ENCODE measurements around the gene FRZB. TPM values are rescaled to one million over a fixed set of nuclear protein-coding genes. Genes with fewer than 3 reads are reported as not detected.

The FRZB gene
- total RNA-seq, 1 donor from 2014 or later, result 90.8 TPM

- TF ChIP-seq CTCF (IDR thresholded peaks at IDR 0.05; ENCODE audit: unreplicated experiment), result no peak
- Mint-ChIP-seq H3K4me1 (ENCODE audit: unreplicated experiment) (peaks cover 22% of the 10 kb centered on the region), H3K36me3 (ENCODE audit: low read depth, unreplicated experiment) (peaks cover 14% of the 10 kb centered on the region), H3K27ac (ENCODE audit: unreplicated experiment) (no peak overlapping the region), H3K9me3 (ENCODE audit: unreplicated experiment) (no peaks in the 10 kb centered on the region), H3K4me3 (ENCODE audit: unreplicated experiment) (no peak overlapping the region), H3K27me3 (ENCODE audit: unreplicated experiment) (no peaks in the 10 kb centered on the region)
- no peak for DNase-seq (ENCODE audit: low spot score)
Observed at GRCh38 chr2:182858671-182859070, 7.8 kb downstream of the FRZB start.

- Mint-ChIP-seq H3K4me3 (ENCODE audit: unreplicated experiment) (no peak overlapping the region), H3K9me3 (ENCODE audit: unreplicated experiment) (no peaks in the 10 kb centered on the region), H3K27me3 (ENCODE audit: unreplicated experiment) (no peaks in the 10 kb centered on the region), H3K27ac (ENCODE audit: unreplicated experiment) (no peak overlapping the region), H3K36me3 (ENCODE audit: low read depth, unreplicated experiment) (peaks cover 14% of the 10 kb centered on the region), H3K4me1 (ENCODE audit: unreplicated experiment) (peaks cover 16% of the 10 kb centered on the region)
- TF ChIP-seq CTCF (IDR thresholded peaks at IDR 0.05; ENCODE audit: unreplicated experiment), result no peak
- DNase-seq (ENCODE audit: low spot score), result no peak
Observed at GRCh38 chr2:182855376-182855775, 11.1 kb downstream of the FRZB start.

GRCh38 chr2:182854375-182855105 is 11.9 kb downstream of the FRZB start:
- H3K27ac Mint-ChIP-seq (ENCODE audit: unreplicated experiment), result no peak overlapping the region
- DNase-seq (ENCODE audit: low spot score), result no peak
- peaks cover 17% of the 10 kb centered on the region for H3K4me1 Mint-ChIP-seq (ENCODE audit: unreplicated experiment)
- no peak overlapping the region for H3K4me3 Mint-ChIP-seq (ENCODE audit: unreplicated experiment)
- H3K27me3 Mint-ChIP-seq (ENCODE audit: unreplicated experiment), result no peaks in the 10 kb centered on the region
- no peak for TF ChIP-seq CTCF (IDR thresholded peaks at IDR 0.05; ENCODE audit: unreplicated experiment)
- no peaks in the 10 kb centered on the region for H3K9me3 Mint-ChIP-seq (ENCODE audit: unreplicated experiment)
- H3K36me3 Mint-ChIP-seq (ENCODE audit: low read depth, unreplicated experiment), result peaks cover 14% of the 10 kb centered on the region

- DNase-seq (ENCODE audit: low spot score), result no peak
- Mint-ChIP-seq H3K27ac (ENCODE audit: unreplicated experiment) (no peak overlapping the region), H3K4me1 (ENCODE audit: unreplicated experiment) (peaks cover 17% of the 10 kb centered on the region), H3K9me3 (ENCODE audit: unreplicated experiment) (no peaks in the 10 kb centered on the region), H3K36me3 (ENCODE audit: low read depth, unreplicated experiment) (peaks cover 15% of the 10 kb centered on the region), H3K27me3 (ENCODE audit: unreplicated experiment) (no peaks in the 10 kb centered on the region), H3K4me3 (ENCODE audit: unreplicated experiment) (no peak overlapping the region)
- TF ChIP-seq CTCF (IDR thresholded peaks at IDR 0.05; ENCODE audit: unreplicated experiment), result no peak
Observed at GRCh38 chr2:182852801-182853200, 13.6 kb downstream of the FRZB start.

GRCh38 chr2:182852090-182852489 is 14.3 kb downstream of the FRZB start:
- TF ChIP-seq CTCF (IDR thresholded peaks at IDR 0.05; ENCODE audit: unreplicated experiment), result no peak
- no peak overlapping the region for H3K27ac Mint-ChIP-seq (ENCODE audit: unreplicated experiment)
- H3K36me3 Mint-ChIP-seq (ENCODE audit: low read depth, unreplicated experiment), result peaks cover 11% of the 10 kb centered on the region
- no peak overlapping the region for H3K4me3 Mint-ChIP-seq (ENCODE audit: unreplicated experiment)
- H3K9me3 Mint-ChIP-seq (ENCODE audit: unreplicated experiment), result no peaks in the 10 kb centered on the region
- H3K4me1 Mint-ChIP-seq (ENCODE audit: unreplicated experiment), result peaks cover 17% of the 10 kb centered on the region
- H3K27me3 Mint-ChIP-seq (ENCODE audit: unreplicated experiment), result no peaks in the 10 kb centered on the region
- no peak for DNase-seq (ENCODE audit: low spot score)
